HEK293 (cell line): ENCODE results near the gene KLK10.

Source experiments
- CTCF ChIA-PET: fragments of 350-600 bp; formaldehyde crosslinking; extraction: SDS; loops from one replicate; lab custom pipeline; 2021; ENCODE audit warnings: antibody characterized with exemption; lab: Yijun Ruan, JAX
- POLR2A ChIA-PET: fragments of 300-600 bp; formaldehyde crosslinking; extraction: SDS; loops from one replicate; lab custom pipeline; 2020; ENCODE audit warnings: antibody characterized with exemption, inconsistent platforms; lab: Yijun Ruan, JAX
- H3K27ac ChIP-seq: fragments of 200-500 bp; sonication (Bioruptor generic); 2 replicates; pipeline ENCODE4 v1.5.1; 2014; ENCODE audit warnings: low read depth, low read length, control low read depth, inconsistent platforms; ENCODE audit errors: extremely low read depth
- H3K36me3 ChIP-seq, 2 experiments: fragments of 200-500 bp in 1 of 2; sonication (Bioruptor generic) in 1 of 2; 1 replicate in 1 of 2; 2 replicates in 1 of 2; pipeline ENCODE4 v1.5.1; 2014 to 2017; ENCODE audit warnings: inconsistent platforms in 2 of 2, low read length in 2 of 2; ENCODE audit not compliant: control insufficient read depth in 2 of 2, insufficient read depth in 1 of 2
- H3K4me1 ChIP-seq: fragments of 200-500 bp; sonication (Bioruptor generic); 2 replicates; pipeline ENCODE4 v1.5.1; 2014; ENCODE audit warnings: mild to moderate bottlenecking, low read length, inconsistent platforms; ENCODE audit not compliant: control insufficient read depth, insufficient read depth
- H3K4me3 ChIP-seq: 2 replicates; pipeline ENCODE4 v1.5.1; 2011; ENCODE audit warnings: low read depth, mild to moderate bottlenecking, control low read depth, low read length, moderate library complexity
- H3K9me3 ChIP-seq: fragments of 200-500 bp; sonication (Bioruptor generic); 2 replicates; pipeline ENCODE4 v1.5.1; 2014; ENCODE audit warnings: low read depth, low read length, inconsistent platforms; ENCODE audit not compliant: control insufficient read depth, insufficient read depth
- BCL11B ChIP-seq: fragments of 450-650 bp; formaldehyde crosslinking; IDR thresholded peaks from 2 replicates; pipeline ENCODE4 v1.5.1; 2016; ENCODE audit warnings: low read depth, missing biosample characterization, missing genetic modification characterization
- IKZF3 ChIP-seq: fragments of 450-650 bp; IDR thresholded peaks from 2 replicates; pipeline ENCODE4 v1.5.0; 2018; ENCODE audit warnings: missing biosample characterization, mild to moderate bottlenecking, missing genetic modification characterization, moderate library complexity
- KLF17 ChIP-seq: fragments of 450-650 bp; formaldehyde crosslinking; IDR thresholded peaks from 2 replicates; pipeline ENCODE4 v1.5.1; 2016; ENCODE audit warnings: missing biosample characterization, missing genetic modification characterization
- KLF9 ChIP-seq: fragments of 450-650 bp; formaldehyde crosslinking; IDR thresholded peaks from 2 replicates; pipeline ENCODE4 v1.5.1; 2016; ENCODE audit warnings: missing biosample characterization, missing genetic modification characterization, low read depth
- MEIS1 ChIP-seq: sonication (generic); formaldehyde crosslinking; IDR thresholded peaks from 2 replicates; pipeline ENCODE4 v1.8.1; 2022; ENCODE audit warnings: missing genetic modification reagents, mild to moderate bottlenecking, borderline replicate concordance
- MYNN ChIP-seq: fragments of 450-650 bp; formaldehyde crosslinking; IDR thresholded peaks from 2 replicates; pipeline ENCODE4 v1.5.1; 2016; ENCODE audit warnings: missing biosample characterization, missing genetic modification characterization, borderline replicate concordance
- PRDM10 ChIP-seq: fragments of 450-650 bp; formaldehyde crosslinking; IDR thresholded peaks from 2 replicates; pipeline ENCODE4 v1.5.1; 2016; ENCODE audit warnings: missing biosample characterization, missing genetic modification characterization
- RBAK ChIP-seq: fragments of 450-650 bp; formaldehyde crosslinking; IDR thresholded peaks from 2 replicates; pipeline ENCODE4 v1.5.1; 2016; ENCODE audit warnings: missing biosample characterization, missing genetic modification characterization
- SP7 ChIP-seq: fragments of 450-650 bp; formaldehyde crosslinking; IDR thresholded peaks from 2 replicates; pipeline ENCODE4 v1.5.1; 2016; ENCODE audit warnings: missing biosample characterization, missing genetic modification characterization
- ZFHX2 ChIP-seq: fragments of 450-650 bp; formaldehyde crosslinking; conservative IDR thresholded peaks from 2 replicates; pipeline ENCODE4 v1.5.1; 2016; ENCODE audit warnings: missing biosample characterization, missing genetic modification characterization
- ZNF10 ChIP-seq: fragments of 450-650 bp; formaldehyde crosslinking; IDR thresholded peaks from 2 replicates; pipeline ENCODE4 v1.5.1; 2017; ENCODE audit warnings: missing biosample characterization, missing genetic modification characterization
- ZNF133 ChIP-seq: fragments of 450-650 bp; formaldehyde crosslinking; IDR thresholded peaks from 2 replicates; pipeline ENCODE4 v1.5.1; 2016; ENCODE audit warnings: missing biosample characterization, missing genetic modification characterization
- ZNF146 ChIP-seq: fragments of 450-650 bp; formaldehyde crosslinking; IDR thresholded peaks from 2 replicates; pipeline ENCODE4 v1.5.1; 2016; ENCODE audit warnings: missing biosample characterization, missing genetic modification characterization
- ZNF155 ChIP-seq: fragments of 450-650 bp; formaldehyde crosslinking; IDR thresholded peaks from 2 replicates; pipeline ENCODE4 v1.5.1; 2016; ENCODE audit warnings: missing biosample characterization, missing genetic modification characterization
- ZNF302 ChIP-seq: fragments of 450-650 bp; formaldehyde crosslinking; IDR thresholded peaks from 2 replicates; pipeline ENCODE4 v1.5.1; 2016; ENCODE audit warnings: missing biosample characterization, missing genetic modification characterization, low read depth
- ZNF580 ChIP-seq: fragments of 450-650 bp; formaldehyde crosslinking; IDR thresholded peaks from 2 replicates; pipeline ENCODE4 v1.5.1; 2016; ENCODE audit warnings: missing biosample characterization, missing genetic modification characterization
- ZNF76 ChIP-seq: fragments of 450-650 bp; formaldehyde crosslinking; IDR thresholded peaks from 2 replicates; pipeline ENCODE4; 2016; ENCODE audit warnings: low read depth, missing biosample characterization, missing genetic modification characterization, borderline replicate concordance
- TF ChIP-seq, protein P1 (sequence below): fragments of 450-650 bp; formaldehyde crosslinking; IDR thresholded peaks from 2 replicates; pipeline ENCODE4 v1.5.1; 2016; ENCODE audit warnings: missing biosample characterization, missing genetic modification characterization, borderline replicate concordance
- TF ChIP-seq, protein P2 (sequence below): fragments of 450-650 bp; formaldehyde crosslinking; IDR thresholded peaks from 2 replicates; pipeline ENCODE4 v1.5.0; 2017; ENCODE audit warnings: missing biosample characterization, missing genetic modification characterization, borderline replicate concordance

Gene KLK10

GRCh38 chr19:51059715-51060114, 40.2 kb upstream of the KLK10 start (continued):
- TF ChIP-seq, protein P1, sequence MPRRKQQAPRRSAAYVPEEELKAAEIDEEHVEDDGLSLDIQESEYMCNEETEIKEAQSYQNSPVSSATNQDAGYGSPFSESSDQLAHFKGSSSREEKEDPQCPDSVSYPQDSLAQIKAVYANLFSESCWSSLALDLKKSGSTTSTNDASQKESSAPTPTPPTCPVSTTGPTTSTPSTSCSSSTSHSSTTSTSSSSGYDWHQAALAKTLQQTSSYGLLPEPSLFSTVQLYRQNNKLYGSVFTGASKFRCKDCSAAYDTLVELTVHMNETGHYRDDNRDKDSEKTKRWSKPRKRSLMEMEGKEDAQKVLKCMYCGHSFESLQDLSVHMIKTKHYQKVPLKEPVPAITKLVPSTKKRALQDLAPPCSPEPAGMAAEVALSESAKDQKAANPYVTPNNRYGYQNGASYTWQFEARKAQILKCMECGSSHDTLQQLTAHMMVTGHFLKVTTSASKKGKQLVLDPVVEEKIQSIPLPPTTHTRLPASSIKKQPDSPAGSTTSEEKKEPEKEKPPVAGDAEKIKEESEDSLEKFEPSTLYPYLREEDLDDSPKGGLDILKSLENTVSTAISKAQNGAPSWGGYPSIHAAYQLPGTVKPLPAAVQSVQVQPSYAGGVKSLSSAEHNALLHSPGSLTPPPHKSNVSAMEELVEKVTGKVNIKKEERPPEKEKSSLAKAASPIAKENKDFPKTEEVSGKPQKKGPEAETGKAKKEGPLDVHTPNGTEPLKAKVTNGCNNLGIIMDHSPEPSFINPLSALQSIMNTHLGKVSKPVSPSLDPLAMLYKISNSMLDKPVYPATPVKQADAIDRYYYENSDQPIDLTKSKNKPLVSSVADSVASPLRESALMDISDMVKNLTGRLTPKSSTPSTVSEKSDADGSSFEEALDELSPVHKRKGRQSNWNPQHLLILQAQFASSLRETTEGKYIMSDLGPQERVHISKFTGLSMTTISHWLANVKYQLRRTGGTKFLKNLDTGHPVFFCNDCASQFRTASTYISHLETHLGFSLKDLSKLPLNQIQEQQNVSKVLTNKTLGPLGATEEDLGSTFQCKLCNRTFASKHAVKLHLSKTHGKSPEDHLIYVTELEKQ (tag by site-specific recombination) = no peak

DNA sequence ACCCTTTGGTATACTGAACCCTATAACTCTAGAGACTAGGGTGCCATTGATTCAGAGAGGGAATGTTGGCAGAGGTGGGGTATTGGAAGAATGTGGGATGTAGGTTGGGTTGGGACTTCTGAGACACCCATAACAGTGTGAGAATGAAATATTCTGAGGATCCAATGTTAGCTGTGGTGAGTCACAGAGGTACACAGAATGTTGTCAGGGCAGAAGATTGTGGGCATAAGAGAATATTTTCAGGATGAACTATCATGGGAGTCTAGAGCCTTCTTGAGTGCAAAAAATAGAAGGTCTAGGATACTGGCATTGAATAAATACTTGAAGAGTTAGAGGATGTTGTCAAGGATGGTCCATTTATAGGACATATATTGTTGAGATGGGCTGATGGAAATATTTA, 36.4 kb upstream of the KLK10 start:
- ChIA-PET POLR2A (no interaction called here), CTCF (interaction anchor here (0.5 kb wide), 1 partner anchor 103 kb away, joined by 3 read pairs; no protein-coding TSS in a partner anchor)
- no peaks in the 10 kb centered on the region for H3K9me3 ChIP-seq
- no peak overlapping the region for H3K4me3 ChIP-seq
- TF ChIP-seq ZNF10 (tag by site-specific recombination) (no peak), ZNF133 (tag by site-specific recombination) (no peak), KLF9 (tag by site-specific recombination) (no peak), MYNN (no peak), SP7 (tag by site-specific recombination) (no peak), ZNF146 (no peak), MEIS1 (CRISPR knock-in tag) (no peak), ZNF580 (tag by site-specific recombination) (no peak), BCL11B (tag by site-specific recombination) (no peak), ZNF155 (tag by site-specific recombination) (no peak), ZNF302 (tag by site-specific recombination) (no peak), IKZF3 (tag by site-specific recombination) (no peak), RBAK (no peak), KLF17 (tag by site-specific recombination) (no peak), ZNF76 (tag by site-specific recombination) (no peak), PRDM10 (tag by site-specific recombination) (no peak), ZFHX2 (no peak)
- TF ChIP-seq, protein P2, sequence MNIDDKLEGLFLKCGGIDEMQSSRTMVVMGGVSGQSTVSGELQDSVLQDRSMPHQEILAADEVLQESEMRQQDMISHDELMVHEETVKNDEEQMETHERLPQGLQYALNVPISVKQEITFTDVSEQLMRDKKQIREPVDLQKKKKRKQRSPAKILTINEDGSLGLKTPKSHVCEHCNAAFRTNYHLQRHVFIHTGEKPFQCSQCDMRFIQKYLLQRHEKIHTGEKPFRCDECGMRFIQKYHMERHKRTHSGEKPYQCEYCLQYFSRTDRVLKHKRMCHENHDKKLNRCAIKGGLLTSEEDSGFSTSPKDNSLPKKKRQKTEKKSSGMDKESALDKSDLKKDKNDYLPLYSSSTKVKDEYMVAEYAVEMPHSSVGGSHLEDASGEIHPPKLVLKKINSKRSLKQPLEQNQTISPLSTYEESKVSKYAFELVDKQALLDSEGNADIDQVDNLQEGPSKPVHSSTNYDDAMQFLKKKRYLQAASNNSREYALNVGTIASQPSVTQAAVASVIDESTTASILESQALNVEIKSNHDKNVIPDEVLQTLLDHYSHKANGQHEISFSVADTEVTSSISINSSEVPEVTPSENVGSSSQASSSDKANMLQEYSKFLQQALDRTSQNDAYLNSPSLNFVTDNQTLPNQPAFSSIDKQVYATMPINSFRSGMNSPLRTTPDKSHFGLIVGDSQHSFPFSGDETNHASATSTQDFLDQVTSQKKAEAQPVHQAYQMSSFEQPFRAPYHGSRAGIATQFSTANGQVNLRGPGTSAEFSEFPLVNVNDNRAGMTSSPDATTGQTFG = no peak
- H3K36me3 ChIP-seq = no peaks in the 10 kb centered on the region
- H3K27ac ChIP-seq = no peak overlapping the region
- no peaks in the 10 kb centered on the region for H3K4me1 ChIP-seq
